ENCODE measurements around the gene EDC3. TPM values are rescaled to one million over a fixed set of nuclear protein-coding genes. Genes with fewer than 3 reads are reported as not detected.

The EDC3 gene
- total and polyA plus RNA-seq, 9 of the 15 experiments (the other 6 are each of a cell fraction or from before 2014, with no cell fraction given) = 11.7 to 63.9 (median 32.8) TPM

DNA sequence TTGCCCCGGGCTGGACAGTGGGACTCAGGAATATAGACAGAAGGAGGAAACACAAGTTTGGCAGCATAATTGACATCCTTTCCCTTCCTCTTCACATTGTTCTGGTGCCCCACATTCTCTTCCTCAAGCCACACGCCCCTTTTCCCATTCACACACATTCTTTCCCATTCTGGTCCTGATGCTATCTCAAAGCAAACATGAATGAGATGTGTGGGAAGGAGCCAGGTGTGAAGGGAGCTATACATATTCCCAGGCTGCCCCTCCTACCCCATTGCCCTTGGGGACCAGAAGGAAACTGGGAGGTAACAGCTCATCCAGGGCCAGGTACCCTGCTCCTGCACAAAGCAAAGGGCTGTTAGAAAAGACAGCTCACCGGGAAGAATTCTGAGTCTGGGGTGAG is 103.6 kb downstream of the EDC3 start (continued):
- no peak for TF ChIP-seq TEAD4 (IDR thresholded peaks at IDR 0.05; ENCODE audit: low read length)
- no peak for TF ChIP-seq TEAD4 (CRISPR knock-in tag; IDR thresholded peaks at IDR 0.05; ENCODE audit: borderline replicate concordance)

DNA sequence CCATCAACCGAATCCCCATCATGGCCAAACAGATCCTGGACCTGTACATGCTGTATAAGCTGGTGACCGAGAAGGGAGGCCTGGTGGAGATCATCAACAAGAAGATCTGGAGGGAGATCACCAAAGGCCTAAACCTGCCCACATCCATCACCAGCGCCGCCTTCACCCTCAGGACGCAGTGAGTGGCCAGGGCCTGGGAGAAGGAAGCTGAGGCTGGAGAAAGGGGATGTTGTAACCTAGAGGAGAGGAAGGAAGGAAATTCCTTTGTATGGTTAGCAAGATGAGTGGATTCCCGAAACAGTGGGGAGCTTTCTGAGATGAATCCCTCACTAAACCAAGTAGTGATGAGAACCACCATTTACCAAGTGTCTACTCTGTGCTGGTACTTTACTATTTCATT is 106.0 kb downstream of the EDC3 start:
- FAIRE-seq (no peak), ATAC-seq (no peak), DNase-seq (ENCODE audit: extremely low read depth in 1 of 4, low spot score in 3 of 4) (no peak)
- no peak for TF ChIP-seq HNRNPL (IDR thresholded peaks at IDR 0.05; ENCODE audit: low read depth, low read length)
- TF ChIP-seq ZNF184 (CRISPR knock-in tag; IDR thresholded peaks at IDR 0.05) = no peak
- TF ChIP-seq CTBP1 (IDR thresholded peaks at IDR 0.05; ENCODE audit: borderline replicate concordance) = no peak
- no peak for TF ChIP-seq U2AF1 (optimal IDR thresholded peaks at IDR 0.05; ENCODE audit: low read depth, low read length)
- TF ChIP-seq RFX7 (CRISPR knock-in tag; IDR thresholded peaks at IDR 0.05) = no peak
- no peak for TF ChIP-seq PHB (CRISPR knock-in tag; IDR thresholded peaks at IDR 0.05)
- no peak for TF ChIP-seq SIX5 (IDR thresholded peaks at IDR 0.05; ENCODE audit: borderline replicate concordance in 1 of 2, insufficient read depth in 1 of 2, low read depth in 1 of 2, low read length in 2 of 2)
- TF ChIP-seq, protein P1, sequence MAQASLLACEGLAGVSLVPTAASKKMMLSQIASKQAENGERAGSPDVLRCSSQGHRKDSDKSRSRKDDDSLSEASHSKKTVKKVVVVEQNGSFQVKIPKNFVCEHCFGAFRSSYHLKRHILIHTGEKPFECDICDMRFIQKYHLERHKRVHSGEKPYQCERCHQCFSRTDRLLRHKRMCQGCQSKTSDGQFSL (CRISPR knock-in tag; IDR thresholded peaks at IDR 0.05) = no peak
- TF ChIP-seq, protein P1 (tag; IDR thresholded peaks at IDR 0.05) = no peak
- TF ChIP-seq ZNF133 (CRISPR knock-in tag; IDR thresholded peaks at IDR 0.05) = no peak
- no peak for TF ChIP-seq TEAD1 (CRISPR knock-in tag; IDR thresholded peaks at IDR 0.05)
- TF ChIP-seq SRSF7 (optimal IDR thresholded peaks at IDR 0.05; ENCODE audit: low read depth, low read length) = no peak
- TF ChIP-seq SMAD2 (IDR thresholded peaks at IDR 0.05; ENCODE audit: low read depth, low read length) = no peak
- no peak for TF ChIP-seq TBL1XR1 (IDR thresholded peaks at IDR 0.05; ENCODE audit: low read length in 2 of 2)
- no peak for TF ChIP-seq ZBTB1 (CRISPR knock-in tag; IDR thresholded peaks at IDR 0.05; ENCODE audit: borderline replicate concordance, low read depth)
- no peak for TF ChIP-seq CREBBP (IDR thresholded peaks at IDR 0.05; ENCODE audit: low read depth, low read length)
- no peak for TF ChIP-seq ZNF263 (CRISPR knock-in tag; IDR thresholded peaks at IDR 0.05; ENCODE audit: borderline replicate concordance)
- TF ChIP-seq CREB1 (IDR thresholded peaks at IDR 0.05) = no peak
- TF ChIP-seq CREB1 (CRISPR knock-in tag; IDR thresholded peaks at IDR 0.05) = no peak
- peaks cover 9% of the 10 kb centered on the region; the same call in 2 of the 3 replicates for H3K36me3 ChIP-seq (ENCODE audit: control insufficient read depth, insufficient read depth, low read length)
- peaks cover 6 to 7% of the 10 kb centered on the region in 2 experiments; a peak in 4 of 5 replicates for H3K4me1 ChIP-seq (replicated peaks in 1 of 2; ENCODE audit: control insufficient read depth in 2 of 2, insufficient read depth in 2 of 2, low read length in 2 of 2)
- H3K9me3 ChIP-seq (replicated peaks; ENCODE audit: control insufficient read depth, insufficient read depth, low read depth, low read length) = no peaks in the 10 kb centered on the region
- no peak overlapping the region for H3K4me3 ChIP-seq
- H4K20me1 ChIP-seq (replicated peaks; ENCODE audit: control insufficient read depth, insufficient read depth, low read length) = peaks cover 14% of the 10 kb centered on the region
- ChIA-PET POLR2A (interaction anchor here (0.7 to 1.2 kb wide), 3 partner anchors 9 to 11 kb away, joined by 3 read pairs; no protein-coding TSS in a partner anchor), CTCF (ENCODE audit: low intra/inter-chr PET ratio) (no interaction called here)
- no peak overlapping the region for H3K27ac ChIP-seq (ENCODE audit: extremely low read depth, low read depth, low read length)
- H3K27me3 ChIP-seq (ENCODE audit: control insufficient read depth in 2 of 2, insufficient read depth in 2 of 2, low read length in 2 of 2) = no peaks in the 10 kb centered on the region
- no peak overlapping the region for H2AFZ ChIP-seq (ENCODE audit: low read depth, low read length)
- peaks cover 3% of the 10 kb centered on the region for H3K9me1 ChIP-seq (ENCODE audit: control insufficient read depth, insufficient read depth, low read length)
- H3K79me2 ChIP-seq (ENCODE audit: control insufficient read depth, insufficient read depth, low read length) = no peaks in the 10 kb centered on the region
- BruUV-seq (replicated peaks) = no TSS peak
- no peak overlapping the region for H3K4me2 ChIP-seq (ENCODE audit: insufficient read depth, low read length)
- 81% methylated on average over 6 of the region's 6 CpGs for WGBS (ENCODE audit: insufficient coverage, low coverage, missing lambda C conversion rate)
- H3K9ac ChIP-seq (ENCODE audit: insufficient read depth in 1 of 2, low read depth in 2 of 2, low read length in 2 of 2) = no peak overlapping the region
- in situ Hi-C loops (cut with MboI) = no loop called here
- intact Hi-C loops (cut with micrococcal nuclease) = no loop called here

Measured in K562 (cell line).